Urinary bladder (tissue), 4 donors: ENCODE measurements around the gene PAGE5. TPM values are rescaled to one million over a fixed set of nuclear protein-coding genes. Genes with fewer than 3 reads are reported as not detected.

Experiments
- DNase-seq: peaks from one replicate; pipeline ENCODE4 v3.0.0-alpha.2; 2015; ENCODE audit errors: extremely low spot score
- H3K27ac ChIP-seq: one replicate; pipeline ENCODE4 v1.5.1; 2013; ENCODE audit warnings: low read depth, mild to moderate bottlenecking, moderate library complexity
- H3K36me3 ChIP-seq: one replicate; pipeline ENCODE4 v1.6.1; 2013; ENCODE audit warnings: mild to moderate bottlenecking, moderate library complexity; ENCODE audit not compliant: insufficient read depth
- H3K4me1 ChIP-seq: one replicate; pipeline ENCODE4 v1.6.1; 2013; ENCODE audit warnings: mild to moderate bottlenecking, moderate library complexity; ENCODE audit not compliant: insufficient read depth
- H3K4me3 ChIP-seq: one replicate; pipeline ENCODE4 v1.5.1; 2013; ENCODE audit warnings: low read depth, low read length
- WGBS: extraction: QIAGEN DNeasy Blood & Tissue Kit; methylation state at CpG from one replicate; pipeline ENCODE4 v1.1.7; 2013; 5-methylcytosine and 5-hydroxymethylcytosine counted together
- polyA plus RNA-seq: library from polyadenylated mRNA; stranded (reverse); fragments of 200-250 nt; gene quantifications from one replicate; pipeline ENCODE4 v1.2.3, GENCODE V29; 2013
- total RNA-seq: library from RNA; depleted of rRNA; stranded (reverse); fragments of >200 nt; gene quantifications from one replicate; pipeline ENCODE4 v1.2.3, GENCODE V29; 2014
- donor health status: healthy with polysubstance abuse.
- donor health status: healthy.

PAGE5 gene, protein sequence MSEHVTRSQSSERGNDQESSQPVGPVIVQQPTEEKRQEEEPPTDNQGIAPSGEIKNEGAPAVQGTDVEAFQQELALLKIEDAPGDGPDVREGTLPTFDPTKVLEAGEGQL
- total RNA-seq, result not detected
- not detected for polyA plus RNA-seq

DNA sequence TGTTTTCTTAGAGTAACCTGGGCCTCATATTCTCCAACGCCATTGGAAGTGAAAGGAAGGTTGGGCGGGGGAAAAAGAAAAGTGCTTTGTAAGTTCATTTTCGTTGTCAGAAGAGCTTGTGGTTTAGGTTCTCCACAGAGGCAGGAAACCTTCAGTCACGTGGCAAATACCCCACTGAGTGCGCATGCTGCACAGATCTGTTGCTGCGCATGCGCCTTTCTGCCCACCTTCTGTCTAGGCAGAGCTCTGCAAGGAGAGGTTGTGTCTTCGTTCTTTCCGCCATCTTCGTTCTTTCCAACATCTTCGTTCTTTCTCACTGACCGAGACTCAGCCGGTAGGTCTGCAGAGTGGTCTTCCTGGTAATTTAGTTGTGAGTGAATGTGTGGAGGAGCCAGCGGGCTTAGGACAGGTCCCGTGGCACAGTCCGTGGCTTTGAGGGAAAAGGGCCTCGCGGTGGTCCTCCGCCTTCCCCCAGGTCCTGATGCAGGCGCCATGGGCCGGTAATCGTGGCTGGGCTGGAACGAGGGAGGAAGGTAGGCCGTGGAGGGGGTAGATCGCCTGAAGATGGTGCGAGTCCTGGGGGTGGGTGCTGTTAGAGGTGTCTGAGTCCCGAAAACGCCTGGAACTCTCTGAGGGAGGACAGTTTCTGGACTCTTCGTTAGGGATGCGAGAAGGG lies at the start of gene PAGE5:
Gene PAGE5 (plus strand): TSS at position 228 of the 676 bp plus-strand sequence. CDS start 1,037 bp downstream, outside the sequence.
- Histone ChIP-seq H3K4me3 (no peak within 1 kb of the TSS), H3K36me3 (no peaks in the 10 kb centered on the region), H3K4me1 (no peaks in the 10 kb centered on the region), H3K27ac (no peak within 1 kb of the TSS)
- no peak for DNase-seq
- WGBS, result 88% methylated on average over 30 of the region's 30 CpGs

DNA sequence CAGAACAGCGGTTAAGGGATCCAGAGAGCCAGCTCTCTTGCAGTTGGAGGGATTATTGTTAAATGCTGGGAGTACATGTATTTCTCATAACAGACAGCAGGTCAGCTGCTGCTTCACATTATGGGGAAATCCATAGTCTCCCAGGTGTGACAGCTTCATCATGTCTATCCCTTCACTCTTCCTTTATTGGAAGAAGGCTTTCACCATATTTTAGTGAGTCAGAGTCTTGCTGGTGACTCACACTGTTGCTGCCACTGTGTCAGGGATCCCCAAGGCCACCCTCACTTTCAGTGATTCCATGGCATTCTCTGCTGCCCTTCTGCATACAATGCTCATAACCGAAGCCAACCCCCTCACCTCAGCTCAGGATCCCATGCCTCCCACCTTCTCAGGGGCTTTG lies 32.9 kb upstream of the PAGE5 start:
- H3K27ac ChIP-seq, result no peak overlapping the region
- no peak for DNase-seq
- WGBS, result 75% methylated on average over 2 of the region's 2 CpGs

DNA sequence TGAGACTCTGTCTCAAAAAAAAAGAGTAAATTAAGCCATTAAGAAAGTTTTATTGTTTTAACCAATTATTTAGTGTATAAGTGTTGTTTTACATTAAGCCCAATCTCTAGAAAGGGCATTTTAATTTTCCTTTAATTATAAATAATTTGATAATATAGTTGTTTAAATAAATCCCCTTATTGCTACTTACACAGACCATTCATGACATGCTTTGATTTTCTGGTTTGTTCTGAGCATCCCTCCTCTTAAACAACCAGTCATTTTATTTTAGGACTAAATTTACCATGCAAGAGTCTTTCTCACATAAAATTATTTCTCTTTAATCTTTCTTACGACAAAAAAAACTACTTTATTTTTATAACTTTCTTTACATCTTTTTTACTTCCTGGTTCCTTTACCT lies 23.5 kb upstream of the PAGE5 start:
- WGBS, result 96% methylated on average over 1 of the region's 1 CpG

More for the DNA sequence above, 32.9 kb upstream of the PAGE5 start:
- no peak overlapping the region for H3K4me3 ChIP-seq
- H3K4me1 ChIP-seq, result no peaks in the 10 kb centered on the region
- no peaks in the 10 kb centered on the region for H3K36me3 ChIP-seq

DNA sequence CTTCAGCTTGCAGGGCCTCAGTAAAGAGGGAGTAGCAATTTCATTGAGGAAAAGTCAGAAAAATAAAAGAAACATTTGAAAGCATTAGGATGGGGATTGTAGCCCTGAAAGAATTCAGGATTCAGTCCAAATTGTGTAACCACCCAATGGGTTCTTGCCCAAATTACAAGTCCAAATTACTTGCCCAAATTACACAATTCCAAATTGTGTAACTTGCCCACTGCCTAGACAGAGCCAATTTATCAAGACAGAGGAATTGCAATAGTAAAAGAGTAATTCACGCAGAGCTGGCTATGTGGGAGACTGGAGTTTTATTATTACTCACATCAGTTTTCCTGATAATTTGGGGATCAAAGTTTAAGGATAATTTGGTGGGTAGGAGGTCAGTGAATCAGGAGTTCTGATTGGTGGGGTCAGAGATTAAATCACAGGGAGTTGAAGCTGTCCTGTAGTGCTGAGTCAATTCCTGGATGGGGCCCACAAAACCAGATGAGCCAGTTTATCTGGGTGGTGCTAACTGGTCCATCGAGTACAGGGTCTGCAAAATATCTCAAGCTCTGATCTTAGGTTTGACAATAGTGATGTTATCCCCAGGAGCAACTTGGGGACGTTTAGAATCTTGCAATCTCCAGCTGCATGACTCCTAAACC lies 18.1 kb upstream of the PAGE5 start:
- no peak for DNase-seq
- H3K27ac ChIP-seq, result no peak overlapping the region
- 39% methylated on average over 3 of the region's 3 CpGs for WGBS

More for the DNA sequence above, 23.5 kb upstream of the PAGE5 start:
- Histone ChIP-seq H3K4me1 (no peaks in the 10 kb centered on the region), H3K27ac (no peak overlapping the region), H3K4me3 (no peak overlapping the region), H3K36me3 (no peaks in the 10 kb centered on the region)
- no peak for DNase-seq

DNA sequence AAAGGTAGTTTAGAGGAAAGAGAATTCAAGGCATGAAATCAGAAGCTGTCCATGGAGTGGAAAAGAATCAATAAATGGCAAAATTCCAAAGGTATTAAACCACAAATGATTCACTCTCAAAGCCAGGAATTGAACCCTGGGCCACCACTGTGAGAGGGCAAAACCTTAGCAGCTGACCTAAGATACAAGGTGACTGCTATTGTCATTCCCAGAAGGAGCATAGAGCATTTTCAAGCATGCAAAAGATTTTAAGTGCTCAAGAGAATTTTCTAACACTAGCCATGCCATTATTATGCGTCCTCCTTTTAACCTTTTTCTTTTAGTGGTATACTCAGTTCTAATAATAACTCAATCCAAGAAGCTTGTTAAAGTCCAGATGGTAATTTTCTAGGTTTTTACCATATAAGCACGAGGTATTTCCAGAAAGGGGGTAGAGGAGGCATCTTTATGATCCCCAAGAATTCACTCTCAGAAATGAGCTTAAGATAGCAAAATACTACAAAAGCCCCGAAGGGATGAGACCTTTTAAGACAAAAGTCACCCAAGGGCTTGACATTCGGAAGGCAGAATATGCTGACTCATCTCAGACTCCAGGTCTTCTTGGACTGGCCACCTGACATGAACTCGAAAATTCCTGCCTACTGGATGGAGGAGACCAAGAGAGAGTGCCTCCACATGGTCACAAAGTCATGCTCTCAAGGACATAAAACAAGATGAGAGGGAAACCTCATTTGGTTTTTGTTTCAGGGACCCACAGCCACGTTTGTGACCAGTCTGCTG lies 13.8 kb upstream of the PAGE5 start:
- H3K27ac ChIP-seq, result no peak overlapping the region
- H3K4me3 ChIP-seq, result no peak overlapping the region
- DNase-seq, result no peak
- H3K36me3 ChIP-seq, result no peaks in the 10 kb centered on the region
- H3K4me1 ChIP-seq, result no peaks in the 10 kb centered on the region
- WGBS, result 47% methylated on average over 6 of the region's 6 CpGs

More for the DNA sequence above, 18.1 kb upstream of the PAGE5 start:
- Histone ChIP-seq H3K4me3 (no peak overlapping the region), H3K4me1 (no peaks in the 10 kb centered on the region), H3K36me3 (no peaks in the 10 kb centered on the region)

DNA sequence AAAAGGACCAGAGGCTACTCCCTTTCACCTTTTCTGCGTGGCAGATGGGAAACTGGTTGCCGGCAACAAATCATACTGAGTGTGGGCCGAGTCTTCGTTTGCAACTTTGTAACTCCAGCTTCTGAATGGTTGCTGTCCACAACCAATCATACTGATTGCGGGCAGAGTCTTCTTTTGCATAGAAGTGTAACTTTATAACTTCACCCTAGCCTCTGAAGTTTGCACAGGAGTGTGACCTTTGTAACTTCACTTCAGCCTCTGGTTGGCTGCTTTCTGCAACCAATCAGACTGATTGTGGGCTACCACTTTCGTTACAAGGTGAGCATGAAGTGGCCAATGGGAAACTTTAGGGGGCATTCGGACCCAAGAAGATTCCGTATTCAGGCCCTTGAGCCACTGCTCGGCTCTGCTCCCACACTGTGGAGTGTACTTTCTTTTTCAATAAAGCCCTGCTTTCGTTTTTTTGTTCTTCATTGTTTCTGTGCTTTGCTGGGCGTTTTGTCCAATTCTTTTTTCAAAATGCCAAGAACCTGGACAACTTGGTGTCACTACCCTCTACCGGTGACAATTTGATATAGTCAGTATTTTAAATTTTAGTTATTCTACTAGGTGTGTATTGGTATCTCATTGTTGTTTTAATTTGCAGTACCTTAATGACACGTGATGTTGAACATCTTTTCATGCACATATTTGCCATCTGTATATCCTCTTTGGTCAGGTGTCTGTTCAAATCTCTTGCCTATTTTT lies 9.0 kb upstream of the PAGE5 start:
- Histone ChIP-seq H3K4me1 (no peaks in the 10 kb centered on the region), H3K4me3 (no peak overlapping the region), H3K27ac (no peak overlapping the region), H3K36me3 (no peaks in the 10 kb centered on the region)
- WGBS, result 81% methylated on average over 13 of the region's 13 CpGs
- DNase-seq, result no peak

DNA sequence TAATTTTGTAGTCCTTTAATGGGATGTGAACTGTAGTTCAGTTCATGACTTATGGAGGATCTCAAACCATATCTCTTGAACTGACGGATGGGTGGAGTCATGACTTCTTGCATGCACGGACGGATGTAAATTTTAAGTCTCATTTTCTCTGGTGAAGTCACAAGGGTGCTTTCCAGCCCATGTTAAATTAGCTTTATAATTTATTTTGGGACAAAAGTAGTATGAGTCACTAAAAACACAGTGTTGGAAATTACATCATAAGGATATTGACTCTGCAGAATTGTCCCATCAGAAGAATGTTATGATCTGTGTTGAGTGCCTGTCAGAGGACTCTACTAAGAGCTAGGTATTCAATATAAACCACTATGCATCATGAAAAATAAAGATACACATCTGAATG lies 6.8 kb upstream of the PAGE5 start:
- Histone ChIP-seq H3K36me3 (no peaks in the 10 kb centered on the region), H3K4me1 (no peaks in the 10 kb centered on the region), H3K27ac (no peak overlapping the region), H3K4me3 (no peak overlapping the region)
- 66% methylated on average over 3 of the region's 3 CpGs for WGBS
- no peak for DNase-seq

DNA sequence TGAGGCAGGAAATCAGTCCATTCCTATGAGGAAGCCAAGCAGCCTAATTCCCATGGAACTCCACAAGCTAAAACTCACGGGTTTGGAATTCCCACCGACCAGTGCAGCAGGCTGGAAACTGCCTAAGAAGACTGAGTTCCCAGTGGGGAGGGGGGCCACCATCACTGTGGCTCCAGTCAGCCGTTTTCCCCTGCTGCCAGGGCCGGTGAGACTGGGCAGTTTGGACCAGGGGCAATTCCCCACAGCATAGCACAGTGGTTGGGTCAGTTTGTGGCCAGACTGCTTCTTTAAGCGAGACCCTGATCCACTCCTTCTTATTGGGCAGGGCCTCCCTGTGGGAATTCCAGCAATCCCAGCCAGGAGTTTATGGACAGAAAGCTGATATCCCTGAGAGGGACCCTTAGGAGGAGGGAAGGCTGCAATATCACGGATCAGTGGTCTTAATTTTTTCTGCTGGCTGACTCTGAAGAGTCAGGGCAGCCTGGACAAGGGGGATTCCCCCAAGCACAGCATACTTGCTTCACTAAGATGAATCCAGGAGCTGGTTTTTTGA lies 20.7 kb downstream of the PAGE5 start:
- WGBS, result 70% methylated on average over 6 of the region's 6 CpGs

DNA sequence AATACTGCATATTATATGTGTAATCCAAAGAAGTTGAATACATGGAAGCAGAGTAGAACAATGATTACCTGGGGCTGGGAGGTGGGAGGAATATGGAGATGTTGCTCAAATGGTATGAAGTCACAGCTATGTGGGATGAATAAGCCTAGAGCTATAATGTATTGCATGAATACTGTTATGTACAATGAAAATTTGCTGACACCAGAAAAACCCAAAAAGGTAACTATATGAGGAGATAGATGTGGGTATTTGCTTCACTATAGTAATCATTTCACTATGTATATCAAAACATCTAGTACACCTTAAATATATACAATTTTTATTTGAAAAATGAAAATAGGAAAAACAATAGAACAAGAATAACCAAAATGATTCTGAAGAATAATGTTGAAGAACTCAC lies 33.4 kb downstream of the PAGE5 start:
- Histone ChIP-seq H3K4me1 (no peaks in the 10 kb centered on the region), H3K36me3 (no peaks in the 10 kb centered on the region), H3K27ac (no peak overlapping the region), H3K4me3 (no peak overlapping the region)
- DNase-seq, result no peak

More for the DNA sequence above, 20.7 kb downstream of the PAGE5 start:
- Histone ChIP-seq H3K27ac (no peak overlapping the region), H3K36me3 (no peaks in the 10 kb centered on the region), H3K4me1 (no peaks in the 10 kb centered on the region), H3K4me3 (no peak overlapping the region)
- DNase-seq, result no peak

DNA sequence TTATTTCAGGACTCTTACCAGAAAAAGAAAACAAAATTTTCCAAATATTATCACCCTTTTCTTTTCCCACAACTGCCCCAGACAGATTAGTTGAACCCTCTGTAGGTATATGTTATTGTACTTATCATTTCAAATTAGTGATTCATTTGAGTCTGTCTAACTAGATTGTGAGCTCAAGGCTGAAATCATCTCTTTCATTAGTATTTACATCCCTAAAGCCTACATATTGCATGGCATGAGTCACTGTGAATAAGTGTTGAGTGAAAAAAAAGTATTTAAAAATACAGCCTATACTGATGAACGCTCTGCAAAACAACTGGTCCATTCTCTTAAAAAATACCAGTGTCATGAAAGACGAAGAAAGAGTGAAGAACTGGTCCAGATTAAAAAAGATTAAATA lies 40.7 kb downstream of the PAGE5 start:
- Histone ChIP-seq H3K4me1 (no peaks in the 10 kb centered on the region), H3K36me3 (no peaks in the 10 kb centered on the region), H3K27ac (no peak overlapping the region), H3K4me3 (no peak overlapping the region)
- no peak for DNase-seq
- 65% methylated on average over 2 of the region's 2 CpGs for WGBS

DNA sequence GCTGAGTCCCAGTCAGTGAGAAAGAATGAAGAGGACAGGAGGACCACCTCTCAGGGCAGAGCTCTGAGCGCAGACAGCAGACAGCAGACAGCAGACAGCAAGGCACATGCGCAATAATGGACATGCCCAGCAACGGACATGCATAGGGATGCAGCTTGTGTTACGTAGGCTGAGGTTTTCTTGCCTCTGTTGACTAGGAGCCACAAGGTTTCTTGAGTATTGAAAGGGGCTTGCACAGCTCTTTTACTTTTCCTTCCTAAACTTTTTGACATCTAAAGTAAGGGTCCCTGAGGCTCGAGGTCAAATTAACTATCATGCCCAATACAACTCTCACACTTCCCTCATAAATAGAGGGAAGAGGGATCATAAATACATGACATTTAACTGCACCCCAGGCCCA lies 44.7 kb downstream of the PAGE5 start, which contains the start of gene PAGE3:
Gene PAGE3 (minus strand): TSS at position 101 of the 400 bp plus-strand sequence. CDS start 1,013 bp downstream, outside the sequence.
- Histone ChIP-seq H3K36me3 (no peaks in the 10 kb centered on the region), H3K4me3 (no peak within 1 kb of the TSS), H3K27ac (no peak within 1 kb of the TSS), H3K4me1 (no peaks in the 10 kb centered on the region)
- no peak for DNase-seq
- WGBS, result 86% methylated on average over 5 of the region's 5 CpGs
